HG02759 (cell line): ENCODE data around the gene BDNF.

Experiments
- ATAC-seq: cut with Tn5 transposase; IDR thresholded peaks from one replicate; pipeline ENCODE4 v1.9.1; 2021; ENCODE audit warnings: mild to moderate bottlenecking, moderate library complexity; ENCODE audit not compliant: unreplicated experiment

BDNF gene

DNA sequence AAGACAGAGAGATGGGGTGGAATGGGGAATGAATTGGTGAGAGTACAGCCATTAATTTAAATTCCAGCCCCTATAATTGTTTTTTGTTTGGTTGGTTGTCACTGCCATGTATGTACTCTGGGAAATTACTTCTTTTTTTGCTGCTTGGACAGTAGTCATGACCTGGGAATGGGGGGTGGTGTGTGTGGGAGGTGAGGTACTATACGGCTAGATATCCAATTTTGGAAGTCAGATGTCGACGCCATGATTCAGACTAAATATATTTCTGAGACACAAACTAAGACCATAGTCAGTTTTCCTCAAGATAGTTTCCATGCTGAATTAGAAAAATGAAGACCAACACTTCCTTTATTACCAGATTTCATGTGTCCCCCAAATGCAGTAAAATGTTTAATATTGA is 7.4 kb upstream of the BDNF start:
- no peak for ATAC-seq

DNA sequence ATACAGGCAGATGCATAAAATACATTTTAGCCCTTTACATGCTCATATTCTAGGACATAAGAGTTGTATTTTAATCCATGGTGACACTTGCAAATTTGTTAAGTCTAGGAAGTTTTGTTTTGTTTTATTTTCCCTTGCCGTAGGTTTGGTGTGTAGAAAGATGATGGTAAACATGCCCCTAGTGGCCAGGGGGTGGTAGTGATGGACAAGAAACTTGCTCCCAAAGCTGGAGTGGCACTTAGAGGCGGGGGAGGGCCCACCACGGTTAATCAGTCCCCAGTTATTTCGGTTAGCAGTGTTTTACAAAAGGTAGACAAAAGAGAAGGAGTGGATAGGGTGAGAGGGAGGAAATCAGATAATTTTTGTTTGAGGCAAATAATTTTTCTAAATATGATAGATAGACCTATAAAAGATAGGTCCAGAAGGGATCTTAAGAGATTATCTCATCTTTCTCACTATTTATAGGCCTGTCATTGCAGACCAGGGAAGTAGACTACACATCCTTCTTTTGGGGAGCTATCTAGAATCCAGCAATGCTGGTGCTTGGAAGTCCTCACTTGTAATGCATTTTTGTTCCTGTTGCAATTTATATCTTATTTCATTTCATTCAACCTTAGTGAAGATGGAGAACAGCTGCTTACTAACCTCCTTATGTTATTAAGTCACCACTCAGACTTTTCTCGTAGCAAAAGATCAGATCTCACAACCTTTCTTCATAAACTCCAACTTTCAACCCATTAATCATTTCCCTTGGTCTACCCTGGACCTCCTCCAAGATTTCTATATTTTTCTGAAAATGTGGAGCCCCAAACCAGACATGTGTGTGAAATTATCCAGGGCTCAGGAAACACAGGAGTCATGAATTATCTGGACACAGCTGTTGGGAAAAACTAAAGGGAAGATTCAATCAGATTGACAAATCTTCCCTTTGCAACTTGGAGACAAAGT is 5.9 kb upstream of the BDNF start:
- ATAC-seq, result peak; percentile 81

DNA sequence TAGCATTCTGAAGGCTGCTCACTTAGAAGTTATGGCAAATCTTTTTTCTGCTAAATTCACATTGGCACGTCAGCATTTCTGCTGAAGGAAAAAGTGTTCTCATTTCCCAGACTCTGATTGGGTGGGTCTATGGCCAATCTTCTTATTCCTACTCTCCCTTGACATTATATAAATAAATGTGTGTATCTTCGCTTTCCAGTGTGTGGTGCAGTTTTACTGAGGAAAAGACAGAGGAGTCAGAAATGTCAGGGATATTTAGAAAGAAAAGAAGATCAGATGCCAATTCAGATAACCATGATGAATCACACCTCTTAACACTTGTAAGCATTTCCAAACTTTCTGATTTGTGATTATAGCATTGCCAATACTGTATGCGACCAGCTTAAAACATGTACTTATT is 3.2 kb upstream of the BDNF start:
- ATAC-seq, result no peak

DNA sequence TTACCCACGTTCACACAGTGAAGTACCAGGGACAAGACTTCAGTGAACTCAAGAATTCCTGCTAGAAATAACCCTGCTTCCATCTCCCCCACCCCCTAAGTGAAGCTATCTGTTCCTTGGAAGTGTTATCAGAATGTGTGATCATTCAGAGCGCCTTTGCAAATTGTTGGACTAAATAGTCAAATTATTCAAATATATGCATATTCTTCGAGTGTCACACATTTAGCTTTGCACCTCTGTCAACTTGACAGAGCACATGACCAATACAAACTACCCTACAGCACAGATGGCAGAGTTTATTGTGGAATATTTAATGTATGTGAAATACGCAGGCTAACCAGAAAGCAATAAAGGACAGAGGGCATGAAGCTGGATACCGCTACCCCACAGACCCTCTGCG is 2.6 kb upstream of the BDNF start:
- ATAC-seq, result no peak

DNA sequence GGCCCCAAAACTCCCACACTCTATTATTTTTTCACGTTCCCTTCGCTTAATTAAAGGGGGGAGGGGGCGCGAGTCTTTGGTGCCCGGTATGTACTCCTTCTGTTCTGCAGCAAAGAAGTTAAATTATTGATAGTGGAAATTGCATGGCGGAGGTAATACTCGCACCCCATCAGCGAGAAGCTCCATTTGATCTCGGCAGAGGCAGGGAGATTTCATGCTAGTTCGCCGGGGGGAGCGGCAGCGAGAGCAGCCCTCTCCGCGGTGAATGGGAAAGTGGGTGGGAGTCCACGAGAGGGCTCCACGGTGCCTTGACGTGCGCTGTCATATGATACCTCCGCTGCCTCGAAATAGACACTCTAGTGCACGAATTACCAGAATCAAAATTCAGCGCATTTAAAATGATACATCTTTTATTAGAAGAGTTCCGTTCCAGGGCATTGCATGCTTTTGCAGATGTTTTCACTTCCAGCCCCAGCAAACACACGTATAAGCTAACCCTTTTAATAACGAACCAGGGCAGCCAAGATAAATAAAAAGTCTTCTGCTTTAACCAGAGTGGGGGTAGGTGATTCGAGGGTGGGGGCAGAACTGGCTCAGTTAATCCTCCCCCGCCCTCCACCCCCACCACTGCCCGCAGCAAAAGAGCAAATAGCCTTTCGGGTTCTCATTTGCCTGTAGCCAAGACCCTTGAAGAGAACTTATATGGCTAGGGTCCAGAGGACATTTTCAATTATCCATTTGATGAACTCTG is 1.3 kb upstream of the BDNF start:
- peak; percentile 32 for ATAC-seq

DNA sequence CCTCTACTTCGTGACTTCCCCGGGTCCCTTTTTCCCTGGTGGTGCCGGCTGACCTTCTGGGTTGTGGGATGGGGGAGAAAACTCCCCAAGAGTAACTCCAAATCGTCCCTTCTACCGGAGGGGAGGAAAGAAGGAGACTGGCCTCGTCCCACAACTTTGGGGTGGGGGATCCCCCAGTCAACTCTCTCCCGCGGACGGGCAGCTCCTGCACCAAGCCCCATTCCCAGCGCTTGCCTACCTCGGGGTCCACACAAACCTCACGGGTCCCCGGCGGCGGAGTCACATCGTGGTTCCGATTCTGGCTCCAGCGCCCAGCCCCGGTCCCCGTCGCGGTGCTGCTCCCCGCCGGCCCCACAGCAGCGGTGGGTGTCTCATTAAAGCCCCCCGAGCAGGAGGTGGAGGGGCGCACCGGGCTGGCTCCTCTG is 317 bp downstream of the BDNF start:
- no peak for ATAC-seq

DNA sequence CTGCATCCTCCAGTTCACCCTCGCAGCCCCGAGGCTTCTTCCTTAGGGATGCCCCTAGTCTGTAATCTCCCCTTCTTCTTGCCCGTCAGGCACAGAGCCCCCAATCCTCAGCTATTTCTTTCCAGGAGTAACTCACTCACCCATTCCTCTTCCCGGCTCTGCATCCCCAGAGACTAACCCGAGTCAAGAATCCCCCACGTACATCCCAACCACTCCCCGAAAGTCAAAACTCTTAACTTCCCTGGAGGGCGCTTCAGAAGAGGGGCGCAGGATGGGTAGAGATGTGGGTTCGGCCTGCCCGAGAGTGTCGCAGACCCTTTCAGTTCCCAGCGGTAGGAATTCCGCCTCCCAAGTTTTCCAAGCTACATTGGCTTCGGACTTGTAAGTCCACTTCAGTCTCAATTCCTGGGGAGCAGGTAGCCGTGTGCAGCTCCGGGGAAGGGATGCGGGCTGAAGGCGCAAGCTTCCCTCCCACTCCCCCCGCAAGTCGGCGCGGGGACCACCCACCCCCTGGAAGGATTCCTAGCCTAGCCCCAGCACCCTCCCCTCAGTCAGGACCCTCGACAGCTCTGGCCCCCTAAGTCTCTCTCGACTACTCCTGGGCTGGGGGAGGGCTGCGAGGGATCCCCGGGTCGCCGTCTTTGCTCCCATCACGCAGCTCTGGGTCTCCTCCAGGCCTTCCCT is 871 bp downstream of the BDNF start:
- ATAC-seq, result no peak

DNA sequence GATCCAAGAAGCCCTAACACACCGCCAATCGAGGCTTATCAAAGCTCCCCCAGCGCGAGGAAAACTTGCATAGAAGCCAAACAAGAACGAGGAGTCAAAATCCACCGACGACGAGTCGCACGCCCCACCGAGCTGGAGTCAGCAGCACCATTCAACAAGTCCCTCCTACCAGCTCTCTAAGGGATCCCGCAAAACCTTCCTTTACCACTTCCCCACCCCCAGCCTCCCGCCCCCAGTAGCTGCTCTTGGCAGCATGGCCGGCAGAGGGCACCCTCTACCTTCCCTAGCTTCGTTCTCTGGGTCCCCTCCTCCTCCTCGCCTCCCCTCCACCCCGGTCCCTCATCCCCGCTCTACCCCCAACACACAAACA is 1.4 kb downstream of the BDNF start:
- peak; percentile 70 for ATAC-seq

DNA sequence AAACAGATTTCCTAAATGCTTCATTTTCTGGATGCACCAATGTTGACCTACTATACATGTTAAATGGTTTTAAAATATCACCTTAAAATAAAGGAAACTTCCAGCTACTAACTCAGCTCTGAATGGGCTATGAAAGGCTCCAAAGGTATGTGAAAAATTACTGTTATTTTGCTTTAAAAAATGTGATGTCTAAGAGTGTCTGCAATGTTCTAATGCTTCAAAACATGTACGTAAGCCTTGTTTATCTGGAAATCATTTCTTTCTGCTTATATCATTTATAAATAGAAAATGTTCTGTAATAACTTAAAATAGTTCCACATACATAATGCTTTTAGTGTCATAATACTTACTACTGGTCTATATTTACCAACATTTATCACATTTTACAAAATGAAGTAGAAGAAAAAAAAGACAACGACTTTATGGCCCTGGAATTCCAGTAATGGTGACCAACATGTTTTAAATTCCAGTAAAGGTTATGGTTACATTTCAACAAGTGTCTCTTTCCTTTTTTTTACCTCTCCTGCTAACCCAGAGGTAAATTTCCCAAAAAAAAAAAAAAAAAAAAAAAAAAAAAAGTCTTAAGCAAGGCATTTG is 2.5 kb downstream of the BDNF start:
- no peak for ATAC-seq

DNA sequence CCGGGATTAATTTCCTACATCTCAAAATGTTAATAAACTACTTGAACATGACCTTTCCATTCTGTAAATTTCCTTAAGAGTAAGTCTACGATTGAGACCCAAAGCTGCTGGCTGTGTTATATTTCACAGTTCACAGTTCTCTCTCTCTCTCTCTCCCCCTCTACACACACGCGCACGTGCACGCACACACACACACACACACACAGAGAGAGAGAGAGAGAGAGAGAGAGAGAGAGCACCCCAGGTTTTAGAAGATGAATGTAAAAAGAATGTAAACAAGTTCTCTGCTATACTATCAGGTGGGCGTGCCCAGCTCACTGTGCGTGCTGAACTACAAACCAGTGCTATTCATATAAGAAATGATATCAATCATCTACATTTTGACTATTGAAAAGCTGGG is 3.3 kb downstream of the BDNF start:
- ATAC-seq, result no peak

DNA sequence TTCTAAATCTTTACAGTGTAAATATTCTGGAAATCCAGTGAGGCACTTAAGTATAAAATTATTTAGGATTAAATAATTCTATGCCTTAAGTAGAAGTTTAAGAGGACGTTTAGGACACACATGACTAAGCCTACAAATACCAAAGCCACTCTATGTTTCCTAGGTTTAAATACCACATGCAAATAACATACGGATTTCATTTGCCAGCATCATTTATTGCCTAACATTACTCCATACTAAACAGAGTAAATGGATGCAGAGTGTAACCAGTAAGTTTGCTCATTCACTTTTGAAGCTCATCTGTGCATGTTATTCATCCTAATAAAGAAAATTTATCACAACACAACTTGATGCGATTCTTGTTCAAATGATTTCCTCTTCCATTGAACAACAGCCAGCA is 4.1 kb downstream of the BDNF start:
- no peak for ATAC-seq

DNA sequence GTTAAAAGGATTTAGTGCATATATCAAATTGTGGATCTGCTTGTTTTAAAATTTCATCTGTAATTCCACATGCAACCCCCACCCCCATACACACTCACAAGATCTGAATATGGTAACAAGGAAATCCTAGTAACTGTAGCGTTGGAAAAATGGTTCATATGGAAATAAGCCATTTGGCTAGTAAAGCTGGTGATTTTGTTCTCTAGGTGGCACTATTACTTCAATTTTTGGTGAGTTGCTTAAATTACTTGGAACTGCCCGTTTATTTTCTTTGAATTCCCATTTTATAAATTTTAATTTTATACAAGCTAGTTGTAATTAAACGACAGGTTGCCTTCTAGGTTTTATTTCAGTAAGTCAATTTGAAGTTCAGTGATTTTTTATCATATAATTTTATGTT is 5.3 kb downstream of the BDNF start:
- no peak for ATAC-seq

DNA sequence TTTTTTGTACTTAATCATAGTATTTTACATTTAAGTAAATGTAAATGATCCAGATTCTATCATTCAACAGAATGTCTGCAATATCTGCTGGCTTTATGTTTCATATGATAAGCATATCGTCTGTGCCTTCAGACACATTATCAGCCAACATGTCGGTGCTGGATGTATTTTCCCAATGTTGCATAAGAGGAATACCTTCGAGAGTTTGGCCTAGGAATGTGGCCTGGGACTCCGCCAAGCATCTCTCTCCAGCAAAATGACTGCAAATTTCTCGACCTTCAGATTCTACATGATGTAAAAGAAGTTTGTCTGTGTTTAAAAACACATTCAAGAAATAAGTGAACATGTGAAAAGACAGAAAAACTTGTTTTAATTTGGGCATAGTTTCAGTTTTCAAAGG is 6.9 kb downstream of the BDNF start:
- ATAC-seq, result no peak

DNA sequence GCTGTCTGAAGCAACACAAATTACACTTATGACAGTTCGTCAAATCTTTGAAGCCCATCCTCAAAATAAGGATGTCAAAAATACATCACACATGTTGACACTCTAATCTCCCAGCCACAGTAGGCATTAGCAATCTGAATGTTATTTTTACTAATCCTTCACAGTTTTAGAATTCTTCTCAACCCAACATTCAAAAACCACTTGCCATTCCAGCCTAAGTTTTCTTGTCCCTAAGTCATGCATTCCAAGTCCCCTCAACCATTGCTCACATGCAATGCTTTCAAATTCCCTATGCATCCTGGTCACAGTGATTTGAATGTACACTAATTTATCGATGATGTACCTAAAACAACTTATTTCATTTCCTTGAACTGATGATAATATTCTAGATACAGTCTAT is 7.5 kb downstream of the BDNF start:
- no peak for ATAC-seq

DNA sequence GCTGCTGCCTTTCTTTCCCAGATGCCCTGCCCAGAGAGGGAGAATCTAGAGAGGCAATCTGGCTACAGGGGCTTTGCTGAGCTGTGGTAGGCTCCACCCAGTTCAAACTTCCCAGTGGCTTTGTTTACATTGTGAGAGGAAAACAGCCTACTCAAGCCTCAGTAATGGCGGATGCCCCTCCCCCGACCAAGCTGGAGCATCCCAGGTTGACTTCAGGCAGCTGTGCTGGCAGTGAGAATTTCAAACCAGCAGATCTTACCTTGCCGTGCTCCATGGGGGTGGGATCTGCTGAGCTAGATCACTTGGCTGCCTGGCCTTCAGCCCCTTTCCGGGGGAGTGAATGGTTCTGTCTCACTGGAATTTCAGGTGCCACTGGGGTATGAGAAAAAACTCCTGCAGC is 12.2 kb downstream of the BDNF start:
- no peak for ATAC-seq

DNA sequence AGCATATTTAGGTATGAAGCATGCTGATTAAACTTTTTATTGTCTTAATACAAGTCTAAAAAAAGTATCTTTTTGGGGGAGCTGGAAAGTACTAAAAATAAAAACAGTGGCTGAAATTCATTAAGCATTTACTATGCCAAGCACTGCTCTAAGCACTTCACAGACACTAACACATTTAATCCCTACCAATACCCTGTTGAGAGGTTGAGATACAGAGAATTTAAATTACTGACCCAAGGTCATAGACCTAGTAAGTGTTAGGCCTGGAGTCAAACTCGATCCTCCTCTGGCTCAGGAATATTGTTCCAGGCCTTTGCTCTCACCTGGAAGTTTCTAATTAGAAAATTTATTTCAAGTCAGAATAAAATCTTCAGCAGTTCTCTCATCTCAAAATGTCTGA is 18.6 kb downstream of the BDNF start:
- no peak for ATAC-seq

DNA sequence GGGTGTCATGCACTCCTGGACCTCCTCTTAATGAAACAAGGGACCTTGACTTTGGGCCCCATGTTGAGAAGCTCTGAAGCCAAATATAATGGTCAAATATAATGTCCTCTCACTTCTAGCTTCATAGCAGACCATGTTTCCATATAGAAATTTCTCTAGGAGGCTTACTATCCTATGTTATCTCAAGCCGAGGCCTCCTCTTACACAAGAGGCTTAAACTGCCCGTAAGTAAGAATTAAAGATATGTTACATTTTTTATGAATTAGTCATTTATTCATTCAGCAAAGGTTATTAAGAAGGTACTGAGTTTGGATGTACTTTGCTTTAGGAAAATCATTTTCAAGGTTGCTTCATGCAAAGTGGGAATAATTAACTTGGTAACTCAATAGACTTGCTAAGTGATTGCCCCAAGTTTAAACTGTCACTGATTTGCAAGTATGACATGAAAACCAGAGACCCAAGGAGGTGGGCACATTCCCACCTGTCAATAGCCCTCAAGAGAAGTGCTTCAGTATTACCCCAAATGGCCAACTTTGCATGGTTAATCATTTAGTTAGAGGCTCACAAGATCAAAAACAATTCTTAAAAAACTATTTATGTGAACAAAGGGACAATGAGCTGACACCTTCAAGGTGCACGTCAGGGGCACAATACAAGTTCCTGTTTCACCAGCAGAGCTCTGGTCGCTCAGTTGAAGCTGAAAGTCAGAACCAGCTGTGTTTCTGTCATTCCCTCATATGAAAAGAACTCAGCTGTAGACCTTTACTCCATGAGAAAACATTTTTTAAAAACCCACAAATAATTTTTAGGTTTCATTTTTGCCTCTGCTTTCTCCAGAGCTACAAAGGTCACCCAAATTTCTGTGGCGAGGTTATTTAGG is 20.9 kb downstream of the BDNF start:
- ATAC-seq, result peak; percentile 85

DNA sequence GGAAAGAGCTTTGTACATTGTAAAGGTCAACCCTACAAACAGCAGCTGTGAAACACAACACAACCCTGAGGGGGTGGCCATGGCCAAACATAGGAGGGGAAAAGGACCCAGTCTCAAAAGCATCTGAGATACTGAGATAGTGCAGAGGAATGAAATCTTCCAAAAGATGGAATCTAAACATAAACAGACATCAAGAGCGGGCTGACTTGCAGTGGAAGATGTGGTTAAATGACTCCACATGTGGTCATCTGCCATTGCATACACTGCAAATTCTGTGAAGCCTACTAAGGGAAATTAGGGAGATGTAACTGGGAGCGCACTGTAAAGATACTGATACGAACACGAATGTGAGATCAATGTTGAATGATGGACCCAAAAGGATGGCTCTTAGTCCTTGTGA is 22.0 kb downstream of the BDNF start:
- no peak for ATAC-seq

DNA sequence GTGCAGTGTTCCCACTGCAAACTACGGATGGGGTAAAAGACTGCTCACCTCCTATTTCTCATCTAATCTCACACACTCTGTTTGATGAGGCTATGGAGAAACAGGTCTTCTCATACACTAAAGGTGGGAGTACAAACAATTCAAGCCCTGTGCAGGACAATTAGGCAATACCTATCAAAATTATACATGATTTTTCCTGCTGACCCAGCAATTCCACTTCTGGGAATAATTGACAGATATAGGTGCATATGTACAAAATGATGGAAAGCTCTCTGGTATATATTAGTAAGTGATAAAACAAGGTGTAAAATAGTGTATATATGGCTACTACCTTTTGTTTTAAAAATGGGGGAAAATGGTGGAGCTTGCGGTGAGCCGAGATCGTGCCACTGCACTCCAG is 23.1 kb downstream of the BDNF start:
- ATAC-seq, result no peak

DNA sequence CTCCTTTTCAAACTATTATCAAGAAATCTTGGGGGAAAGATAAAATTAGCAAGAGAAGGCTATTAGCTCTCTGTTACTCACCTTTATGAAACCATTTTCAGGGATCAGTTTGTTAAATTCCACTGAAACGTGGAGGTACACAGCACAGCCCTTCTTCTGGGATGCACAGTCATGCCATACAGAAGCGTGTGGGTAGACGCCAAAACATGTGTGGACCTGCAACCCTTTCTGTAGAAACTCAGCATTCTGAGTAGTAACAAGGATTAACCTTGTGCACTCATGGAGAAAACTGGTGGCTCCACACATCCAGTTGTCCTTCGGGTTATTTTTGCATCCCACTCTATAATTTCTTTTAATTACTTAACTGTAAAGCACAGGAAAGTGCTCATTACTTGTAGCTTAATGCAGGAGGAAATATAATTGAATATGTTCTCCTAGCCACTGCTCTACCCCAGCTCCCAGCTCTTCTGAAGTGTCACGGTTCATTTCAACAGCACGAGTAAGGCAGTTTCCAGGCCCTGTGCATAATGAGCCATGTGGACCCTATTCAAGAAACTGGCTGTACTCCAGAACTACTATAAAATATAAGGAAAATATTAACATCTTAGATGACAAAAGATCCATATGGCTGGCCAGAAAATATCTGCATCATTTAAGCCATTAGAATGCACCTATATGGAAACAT is 26.1 kb downstream of the BDNF start:
- no peak for ATAC-seq
